Heart right ventricle (tissue), 16 donors: ENCODE results near the gene RNF144A. TPM values are rescaled to one million over a fixed set of nuclear protein-coding genes. Genes with fewer than 3 reads are reported as not detected.

Source experiments
- ATAC-seq, 8 donors: fragments of 200-7000 bp; cut with Tn5 transposase; one replicate each; pipeline ENCODE4 v1.9.1; 2020; ENCODE audit warnings: mild to moderate bottlenecking in 8 of 8, moderate library complexity in 8 of 8, moderate number of reproducible peaks in 1 of 8
- DNase-seq, 2 donors: peaks; one replicate each; pipeline ENCODE4 v3.0.0-alpha.2; 2020
- H3K27ac ChIP-seq, 10 donors: fragments of 200-600 bp; sonication (generic) in 2 of 10; one replicate each; pipeline versions ENCODE4 v1.5.0 to v1.8.0; 2020 to 2022; ENCODE audit warnings: mild to moderate bottlenecking in 3 of 10
- H3K27me3 ChIP-seq, 7 donors: fragments of 200-600 bp; one replicate each; pipeline ENCODE4 v1.8.0; 2021 to 2022; ENCODE audit warnings: mild to moderate bottlenecking in 2 of 7
- H3K36me3 ChIP-seq, 9 donors: fragments of 200-600 bp; sonication (generic) in 1 of 9; one replicate each; pipeline versions ENCODE4 v1.5.0 to v1.8.0; 2020 to 2022; ENCODE audit warnings: mild to moderate bottlenecking in 2 of 9
- H3K4me1 ChIP-seq, 9 donors: fragments of 200-600 bp; sonication (generic) in 1 of 9; one replicate each; pipeline versions ENCODE4 v1.5.0 to v1.8.0; 2020 to 2022; ENCODE audit warnings: mild to moderate bottlenecking in 4 of 9
- H3K4me3 ChIP-seq, 10 donors: fragments of 200-600 bp; sonication (generic) in 2 of 10; one replicate each; pipeline versions ENCODE4 v1.5.0 to v1.8.0; 2020 to 2022; ENCODE audit warnings: mild to moderate bottlenecking in 7 of 10, moderate library complexity in 2 of 10
- H3K9me3 ChIP-seq, 11 donors: fragments of 200-600 bp in 10 of 11; sonication (generic) in 2 of 11; one replicate each; pipeline versions ENCODE4 v1.5.0 to v1.8.0; 2013 to 2022; ENCODE audit warnings: mild to moderate bottlenecking in 2 of 11, control low read depth in 1 of 11, moderate library complexity in 1 of 11
- CTCF ChIP-seq, 9 donors: fragments of 200-600 bp; sonication (generic) in 2 of 9; IDR thresholded peaks; one replicate each; pipeline versions ENCODE4 v1.5.0 to v1.8.0; 2021 to 2022; ENCODE audit warnings: antibody characterized with exemption in 9 of 9, mild to moderate bottlenecking in 5 of 9, moderate library complexity in 1 of 9
- WGBS, 2 donors: extraction: QIAGEN DNeasy Blood & Tissue Kit; methylation state at CpG; one replicate each; pipeline ENCODE4 v1.1.7; 2013; ENCODE audit warnings: inconsistent platforms in 1 of 2; 5-methylcytosine and 5-hydroxymethylcytosine counted together
- intact Hi-C, 10 donors: fragments of 100-400 bp; cut with DNase I; formaldehyde crosslinking; loops; one replicate each; pipeline versions ENCODE4 v1.11.1 to v1.14.2; 2022
- polyA plus RNA-seq, 2 donors: library from polyadenylated mRNA; stranded (reverse); fragments of 200-250 nt; gene quantifications; one replicate each; pipeline ENCODE4 v1.2.3, GENCODE V29; 2013
- total RNA-seq, 10 donors: library from RNA; stranded (reverse); fragmentation: NEBNext Ultra II Directional in 3 of 10; extraction: Animal tissue kit (Norgen Biotek cat#: 25700) in 3 of 10; gene quantifications; one replicate each; pipeline versions ENCODE4 v1.2.1 to v1.2.4, GENCODE V29; 2021 to 2023
- donor health status: Arrhythmogenic right ventricular cardiomyopathy.
- donor health status: ischemic (EF 13 %, LVEDD 7.1; RV severe dilation, severe dysfunction).
- donor health status: healthy with polysubstance abuse.
- donor health status: DM: no; HTN: yes; CAD: no.
- donor health status: DM: no; HTN: no; CAD: no.
- donor health status: ischemic (EF 25% LVEDD 6.9; RV normal size, moderate dysfunction).
- donor health status: ischemic (EF 25% LVEDD 5.7; RV mildly dilated, moderate dysfunction).
- donor health status: healthy.
- donor health status: DM: yes; HTN: yes; CAD: no.
- donor health status: Ischemic cardiomyopathy.
- donor health status: ischemic (EF 35%, LVEDD 5.7; RV mildly dilated, moderate dysfunction).
- donor health status: nonischemic (EF 11% LVEDD 7.7; RV severe dilation, severe dysfunction).
- donor health status: DM: yes; HTN: yes; CAD: no.
- donor health status: PGD.
- donor health status: ischemic (EF 29% LVEDD 5.4; RV normal size, mild dysfunction).
- donor health status: nonischemic (EF 23%, LVEDD 6.1; RV moderate dilation, normal function).

The RNF144A gene
- total and polyA plus RNA-seq, 12 donors = 3.6 to 19.7 (median 11.6) TPM

GRCh38 chr2:7015007-7015950 lies 98.1 kb downstream of the RNF144A start:
- 34 to 44% methylated on average over 12 of the region's 12 CpGs for WGBS, 2 donors
- intact Hi-C loops = loop anchor here in 1 of 10 donors (5.0 kb wide), 1 partner anchor 33 kb away; no protein-coding TSS in a partner anchor
- DNase-seq = no peak
- Histone ChIP-seq H3K4me1 (peaks cover 15 to 89% (median 76%) of the 10 kb centered on the region in 9 donors), H3K9me3 (no peaks in the 10 kb centered on the region), H3K4me3 (no peak overlapping the region), H3K27me3 (no peaks in the 10 kb centered on the region), H3K27ac (peak overlapping the region in 8 of 10 donors; percentile 7 to 71 (median 50)), H3K36me3 (peaks cover 0 to 7% (median 0%) of the 10 kb centered on the region in 9 donors)
- peak; percentile 23 to 65 (median 28) for ATAC-seq
- TF ChIP-seq CTCF (IDR thresholded peaks at IDR 0.05) = no peak

- Histone ChIP-seq H3K27me3 (no peaks in the 10 kb centered on the region), H3K4me3 (no peak overlapping the region), H3K9me3 (no peaks in the 10 kb centered on the region), H3K4me1 (peaks cover 10 to 85% (median 67%) of the 10 kb centered on the region in 9 donors), H3K27ac (peak overlapping the region in 9 of 10 donors; percentile 7 to 71 (median 40)), H3K36me3 (peaks cover 0 to 16% (median under 1%) of the 10 kb centered on the region in 9 donors)
- intact Hi-C loops = loop anchor here in 1 of 10 donors (5.0 kb wide), 1 partner anchor 34 kb away; no protein-coding TSS in a partner anchor
- no peak for TF ChIP-seq CTCF (IDR thresholded peaks at IDR 0.05)
- no peak for DNase-seq
- 80 to 85% methylated on average over 3 of the region's 3 CpGs for WGBS, 2 donors
- no peak for ATAC-seq
Observed at GRCh38 chr2:7016148-7016547, 98.9 kb downstream of the RNF144A start.

GRCh38 chr2:7016601-7017211 lies 99.5 kb downstream of the RNF144A start:
- H3K27ac ChIP-seq = peak overlapping the region in 8 of 10 donors; percentile 15 to 70 (median 46)
- intact Hi-C loops = loop anchor here in 1 of 10 donors (5.0 kb wide), 1 partner anchor 34 kb away; no protein-coding TSS in a partner anchor
- no peak overlapping the region for H3K4me3 ChIP-seq
- 74 to 77% methylated on average over 11 of the region's 11 CpGs for WGBS, 2 donors
- H3K36me3 ChIP-seq = peaks cover 0 to 22% (median 4%) of the 10 kb centered on the region in 9 donors
- DNase-seq (no peak), ATAC-seq (peak in 4 of 8 donors; percentile 2 to 22 (median 12))
- no peaks in the 10 kb centered on the region for H3K27me3 ChIP-seq
- peaks cover 10 to 80% (median 67%) of the 10 kb centered on the region in 9 donors for H3K4me1 ChIP-seq
- no peaks in the 10 kb centered on the region for H3K9me3 ChIP-seq
- TF ChIP-seq CTCF (IDR thresholded peaks at IDR 0.05) = no peak

GRCh38 chr2:7017671-7018281 lies 100.6 kb downstream of the RNF144A start:
- H3K27me3 ChIP-seq = no peaks in the 10 kb centered on the region
- H3K4me3 ChIP-seq = no peak overlapping the region
- ATAC-seq (peak in 4 of 8 donors; percentile 29 to 56 (median 36)), DNase-seq (no peak)
- no peaks in the 10 kb centered on the region for H3K9me3 ChIP-seq
- H3K27ac ChIP-seq = peak overlapping the region in 3 of 10 donors; percentile 19 to 70 (median 69)
- H3K36me3 ChIP-seq = peaks cover 0 to 23% (median 4%) of the 10 kb centered on the region in 9 donors
- intact Hi-C loops = loop anchor here in 1 of 10 donors (5.0 kb wide), 1 partner anchor 35 kb away; no protein-coding TSS in a partner anchor
- peaks cover 10 to 79% (median 67%) of the 10 kb centered on the region in 9 donors for H3K4me1 ChIP-seq
- no peak for TF ChIP-seq CTCF (IDR thresholded peaks at IDR 0.05)
- WGBS, 2 donors = 65% methylated on average over 14 of the region's 14 CpGs
